ENCODE results near the gene ABR. TPM values are rescaled to one million over a fixed set of nuclear protein-coding genes. Genes with fewer than 3 reads are reported as not detected.

The ABR gene
- total RNA-seq, 1 donor from 2014 or later, result 119 TPM

DNA sequence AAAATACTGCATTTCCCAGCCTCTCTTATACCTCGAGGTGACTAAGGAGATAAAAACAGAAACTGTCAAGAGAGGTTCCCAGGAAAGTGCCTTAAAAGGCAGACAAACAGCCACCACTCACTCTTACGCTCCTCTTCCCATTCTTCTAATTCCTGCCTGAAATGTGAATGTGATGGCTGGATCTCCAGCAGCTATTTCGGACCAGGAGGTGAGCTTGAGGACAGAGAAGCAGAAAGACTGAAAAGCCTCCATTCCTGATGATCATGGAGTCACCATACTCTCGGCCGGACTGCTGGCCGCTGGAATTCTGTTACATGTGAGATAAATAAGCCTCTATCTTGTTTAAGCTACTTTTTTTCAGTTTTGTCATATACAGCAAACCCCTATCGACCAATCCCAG, 41.4 kb upstream of the ABR start:
- H3K27ac Mint-ChIP-seq (ENCODE audit: unreplicated experiment), result no peak overlapping the region
- no peaks in the 10 kb centered on the region for H3K4me1 Mint-ChIP-seq (ENCODE audit: low read depth)
- no peak for DNase-seq (ENCODE audit: low spot score)
- TF ChIP-seq, protein P1, sequence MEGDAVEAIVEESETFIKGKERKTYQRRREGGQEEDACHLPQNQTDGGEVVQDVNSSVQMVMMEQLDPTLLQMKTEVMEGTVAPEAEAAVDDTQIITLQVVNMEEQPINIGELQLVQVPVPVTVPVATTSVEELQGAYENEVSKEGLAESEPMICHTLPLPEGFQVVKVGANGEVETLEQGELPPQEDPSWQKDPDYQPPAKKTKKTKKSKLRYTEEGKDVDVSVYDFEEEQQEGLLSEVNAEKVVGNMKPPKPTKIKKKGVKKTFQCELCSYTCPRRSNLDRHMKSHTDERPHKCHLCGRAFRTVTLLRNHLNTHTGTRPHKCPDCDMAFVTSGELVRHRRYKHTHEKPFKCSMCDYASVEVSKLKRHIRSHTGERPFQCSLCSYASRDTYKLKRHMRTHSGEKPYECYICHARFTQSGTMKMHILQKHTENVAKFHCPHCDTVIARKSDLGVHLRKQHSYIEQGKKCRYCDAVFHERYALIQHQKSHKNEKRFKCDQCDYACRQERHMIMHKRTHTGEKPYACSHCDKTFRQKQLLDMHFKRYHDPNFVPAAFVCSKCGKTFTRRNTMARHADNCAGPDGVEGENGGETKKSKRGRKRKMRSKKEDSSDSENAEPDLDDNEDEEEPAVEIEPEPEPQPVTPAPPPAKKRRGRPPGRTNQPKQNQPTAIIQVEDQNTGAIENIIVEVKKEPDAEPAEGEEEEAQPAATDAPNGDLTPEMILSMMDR (IDR thresholded peaks at IDR 0.05), result no peak
- H3K27me3 Mint-ChIP-seq (ENCODE audit: low read depth), result peaks cover 31% of the 10 kb centered on the region
- no peak overlapping the region for H3K4me3 Mint-ChIP-seq (ENCODE audit: unreplicated experiment)
- H3K36me3 Mint-ChIP-seq (ENCODE audit: low read depth), result peaks cover 4% of the 10 kb centered on the region
- peaks cover 3% of the 10 kb centered on the region for H3K9me3 Mint-ChIP-seq (ENCODE audit: low read depth)

- TF ChIP-seq, protein P1 (IDR thresholded peaks at IDR 0.05), result no peak
- peaks cover 29% of the 10 kb centered on the region for H3K27me3 Mint-ChIP-seq (ENCODE audit: low read depth)
- peaks cover 4% of the 10 kb centered on the region for H3K36me3 Mint-ChIP-seq (ENCODE audit: low read depth)
- H3K4me3 Mint-ChIP-seq (ENCODE audit: unreplicated experiment), result no peak overlapping the region
- peaks cover 3% of the 10 kb centered on the region for H3K9me3 Mint-ChIP-seq (ENCODE audit: low read depth)
- no peak overlapping the region for H3K27ac Mint-ChIP-seq (ENCODE audit: unreplicated experiment)
- no peak for DNase-seq (ENCODE audit: low spot score)
- H3K4me1 Mint-ChIP-seq (ENCODE audit: low read depth), result no peaks in the 10 kb centered on the region
These were observed 40.6 kb upstream of the ABR start for GRCh38 chr17:1220346-1220745.

GRCh38 chr17:1217089-1217385, 37.3 kb upstream of the ABR start:
- no peaks in the 10 kb centered on the region for H3K4me1 Mint-ChIP-seq (ENCODE audit: low read depth)
- H3K4me3 Mint-ChIP-seq (ENCODE audit: unreplicated experiment), result no peak overlapping the region
- peaks cover 26% of the 10 kb centered on the region for H3K27me3 Mint-ChIP-seq (ENCODE audit: low read depth)
- H3K36me3 Mint-ChIP-seq (ENCODE audit: low read depth), result peaks cover 4% of the 10 kb centered on the region
- TF ChIP-seq, protein P1 (IDR thresholded peaks at IDR 0.05), result no peak
- DNase-seq (ENCODE audit: low spot score), result no peak
- H3K9me3 Mint-ChIP-seq (ENCODE audit: low read depth), result peaks cover 3% of the 10 kb centered on the region
- no peak overlapping the region for H3K27ac Mint-ChIP-seq (ENCODE audit: unreplicated experiment)

- no peak for DNase-seq (ENCODE audit: low spot score)
These were observed 36.7 kb upstream of the ABR start for GRCh38 chr17:1216217-1217088.

DNA sequence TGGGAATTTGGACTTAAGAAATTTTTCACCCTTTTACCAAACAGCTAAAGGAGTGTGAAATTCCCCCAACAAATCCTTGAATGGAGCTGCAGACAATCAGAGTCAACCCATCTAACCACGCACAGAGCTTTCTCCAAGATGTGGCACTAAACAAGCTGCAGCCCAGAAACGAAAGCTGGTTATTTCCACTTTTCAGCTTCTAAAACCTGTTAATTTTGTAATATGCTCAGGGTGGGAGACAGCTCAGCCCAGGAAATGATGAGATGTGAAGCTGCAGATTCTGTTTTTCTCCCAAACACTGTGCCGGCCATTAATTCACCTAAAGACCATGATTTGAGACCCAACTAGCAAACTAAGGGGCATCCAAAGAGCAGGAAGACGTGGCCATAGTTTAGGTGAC, 33.2 kb upstream of the ABR start:
- no peak for DNase-seq (ENCODE audit: low spot score)
- Mint-ChIP-seq H3K4me1 (ENCODE audit: low read depth) (no peaks in the 10 kb centered on the region), H3K27ac (ENCODE audit: unreplicated experiment) (no peak overlapping the region), H3K36me3 (ENCODE audit: low read depth) (no peaks in the 10 kb centered on the region), H3K9me3 (ENCODE audit: low read depth) (no peaks in the 10 kb centered on the region), H3K4me3 (ENCODE audit: unreplicated experiment) (no peak overlapping the region), H3K27me3 (ENCODE audit: low read depth) (peaks cover 42% of the 10 kb centered on the region)
- TF ChIP-seq, protein P1 (IDR thresholded peaks at IDR 0.05), result no peak

More at GRCh38 chr17:1216217-1217088, 36.7 kb upstream of the ABR start:
- H3K27ac Mint-ChIP-seq (ENCODE audit: unreplicated experiment), result no peak overlapping the region
- no peaks in the 10 kb centered on the region for H3K4me1 Mint-ChIP-seq (ENCODE audit: low read depth)
- peaks cover 27% of the 10 kb centered on the region for H3K27me3 Mint-ChIP-seq (ENCODE audit: low read depth)
- no peak overlapping the region for H3K4me3 Mint-ChIP-seq (ENCODE audit: unreplicated experiment)
- H3K9me3 Mint-ChIP-seq (ENCODE audit: low read depth), result peaks cover 3% of the 10 kb centered on the region
- peaks cover 2% of the 10 kb centered on the region for H3K36me3 Mint-ChIP-seq (ENCODE audit: low read depth)
- TF ChIP-seq, protein P1 (IDR thresholded peaks at IDR 0.05), result no peak

Measured in chondrocyte (in vitro differentiated cells).